ENCODE measurements around the gene P2RX4.
"Not testable (repeated sequence)": the region's sequence is repeated elsewhere in the genome, so short reads cannot be mapped to it uniquely, and the experiment has no call there.

Gene P2RX4

GRCh38 chr12:121189131-121189530 is 20.8 kb upstream of the P2RX4 start:
- DNase-seq (ENCODE audit: low read depth) = no peak

GRCh38 chr12:121189619-121190155 is 20.2 kb upstream of the P2RX4 start:
- no peak for DNase-seq (ENCODE audit: low read depth)

GRCh38 chr12:121190523-121191031 is 19.4 kb upstream of the P2RX4 start:
- DNase-seq (ENCODE audit: low read depth) = no peak

GRCh38 chr12:121191151-121191550 is 18.8 kb upstream of the P2RX4 start:
- DNase-seq (ENCODE audit: low read depth) = no peak

- DNase-seq (ENCODE audit: low read depth) = no peak
These were observed 13.0 kb upstream of the P2RX4 start for GRCh38 chr12:121196902-121197301.

GRCh38 chr12:121198949-121199348 is 11.0 kb upstream of the P2RX4 start:
- no peak for DNase-seq (ENCODE audit: low read depth)

- DNase-seq (ENCODE audit: low read depth) = not testable (repeated sequence)
These were observed 8.8 kb upstream of the P2RX4 start for GRCh38 chr12:121201140-121201539.

- DNase-seq (ENCODE audit: low read depth) = no peak
These were observed 7.2 kb upstream of the P2RX4 start for GRCh38 chr12:121202407-121203355.

- no peak for DNase-seq (ENCODE audit: low read depth)
These were observed 6.4 kb upstream of the P2RX4 start for GRCh38 chr12:121203482-121203881.

GRCh38 chr12:121205491-121205890 is 4.4 kb upstream of the P2RX4 start:
- no peak for DNase-seq (ENCODE audit: low read depth)

- DNase-seq (ENCODE audit: low read depth) = not testable (repeated sequence)
These were observed 1.4 kb upstream of the P2RX4 start for GRCh38 chr12:121208571-121208970.

GRCh38 chr12:121209221-121209620 is 708 bp upstream of the P2RX4 start:
- no peak for DNase-seq (ENCODE audit: low read depth)

- DNase-seq (ENCODE audit: low read depth) = no peak
These were observed 2.9 kb downstream of the P2RX4 start for GRCh38 chr12:121212875-121213274.

- DNase-seq (ENCODE audit: low read depth) = no peak
These were observed 4.3 kb downstream of the P2RX4 start for GRCh38 chr12:121214166-121214777.

- DNase-seq (ENCODE audit: low read depth) = no peak
These were observed 5.2 kb downstream of the P2RX4 start for GRCh38 chr12:121214855-121215745.

- DNase-seq (ENCODE audit: low read depth) = no peak
These were observed 6.2 kb downstream of the P2RX4 start for GRCh38 chr12:121216102-121216501.

GRCh38 chr12:121217063-121217462 is 7.1 kb downstream of the P2RX4 start:
- DNase-seq (ENCODE audit: low read depth) = no peak

- no peak for DNase-seq (ENCODE audit: low read depth)
These were observed 7.8 kb downstream of the P2RX4 start for GRCh38 chr12:121217761-121218160.

- DNase-seq (ENCODE audit: low read depth) = no peak
These were observed 8.8 kb downstream of the P2RX4 start for GRCh38 chr12:121218588-121219352.

GRCh38 chr12:121219353-121219986 is 9.5 kb downstream of the P2RX4 start:
- no peak for DNase-seq (ENCODE audit: low read depth)

- no peak for DNase-seq (ENCODE audit: low read depth)
These were observed 12.9 kb downstream of the P2RX4 start for GRCh38 chr12:121222847-121223246.
